ENCODE data around the gene EPHX1. TPM values are rescaled to one million over a fixed set of nuclear protein-coding genes. Genes with fewer than 3 reads are reported as not detected.
"Not testable (repeated sequence)": the region's sequence is repeated elsewhere in the genome, so short reads cannot be mapped to it uniquely, and the experiment has no call there.

The EPHX1 gene
- total RNA-seq, 1 donor: 3.3 TPM

DNA sequence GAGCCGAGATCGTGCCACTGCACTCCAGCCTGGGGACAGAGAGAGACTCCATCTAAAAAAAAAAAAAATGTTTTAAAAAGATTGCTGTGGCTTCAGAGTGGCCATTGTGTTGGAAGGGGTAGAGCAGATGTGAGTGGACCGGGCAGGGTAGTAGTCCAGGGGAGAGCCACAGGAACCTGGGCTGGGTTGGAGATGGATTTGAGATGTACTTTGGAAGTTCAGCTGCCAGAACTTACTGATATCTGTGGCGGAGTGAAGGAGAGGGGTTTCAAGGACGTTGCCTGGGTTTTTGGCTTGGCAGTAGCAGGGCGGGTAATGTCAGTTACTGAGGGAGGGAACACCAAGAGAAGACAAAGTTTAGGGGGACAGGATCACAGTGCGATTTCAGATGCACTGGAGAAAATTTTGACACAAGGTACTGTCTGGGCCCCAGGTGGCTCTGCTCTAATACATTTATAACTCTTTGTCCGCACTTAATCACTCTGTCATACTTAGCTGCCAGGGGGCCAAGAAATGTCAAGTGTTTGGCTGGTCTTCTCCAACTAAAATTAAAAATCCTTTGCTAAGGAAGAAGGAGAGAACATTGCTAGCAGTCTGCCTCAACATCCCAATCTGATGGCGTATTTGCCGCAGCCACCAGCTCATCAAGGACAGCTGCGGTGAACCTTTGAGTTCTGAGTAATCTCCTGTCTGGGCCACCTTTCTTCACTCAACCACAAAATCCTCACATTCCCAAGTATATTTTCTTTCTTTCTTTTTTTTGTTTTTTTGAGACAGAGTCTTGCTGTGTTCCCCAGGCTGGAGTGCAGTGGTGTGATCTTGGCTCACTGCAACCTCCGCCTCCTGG is 9.6 kb downstream of the EPHX1 start:
- Histone ChIP-seq H3K4me1 (ENCODE audit: insufficient read depth, low read length) (peaks cover 7% of the 10 kb centered on the region), H3K9me3 (ENCODE audit: low read depth, low read length) (no peaks in the 10 kb centered on the region), H3K4me3 (ENCODE audit: low read length) (no peak overlapping the region), H3K27me3 (ENCODE audit: insufficient read depth, low read length) (no peaks in the 10 kb centered on the region)

- Histone ChIP-seq H3K4me3 (ENCODE audit: low read length) (no peak overlapping the region), H3K9me3 (ENCODE audit: low read depth, low read length) (no peaks in the 10 kb centered on the region), H3K4me1 (ENCODE audit: insufficient read depth, low read length) (peaks cover 7% of the 10 kb centered on the region), H3K27me3 (ENCODE audit: insufficient read depth, low read length) (no peaks in the 10 kb centered on the region)
These were observed 10.7 kb downstream of the EPHX1 start for GRCh38 chr1:225820522-225821120.

- Histone ChIP-seq H3K27me3 (ENCODE audit: insufficient read depth, low read length) (no peaks in the 10 kb centered on the region), H3K4me1 (ENCODE audit: insufficient read depth, low read length) (peaks cover 2% of the 10 kb centered on the region), H3K9me3 (ENCODE audit: low read depth, low read length) (no peaks in the 10 kb centered on the region), H3K4me3 (ENCODE audit: low read length) (no peak overlapping the region)
These were observed 12.9 kb downstream of the EPHX1 start for GRCh38 chr1:225822655-225823403.

DNA sequence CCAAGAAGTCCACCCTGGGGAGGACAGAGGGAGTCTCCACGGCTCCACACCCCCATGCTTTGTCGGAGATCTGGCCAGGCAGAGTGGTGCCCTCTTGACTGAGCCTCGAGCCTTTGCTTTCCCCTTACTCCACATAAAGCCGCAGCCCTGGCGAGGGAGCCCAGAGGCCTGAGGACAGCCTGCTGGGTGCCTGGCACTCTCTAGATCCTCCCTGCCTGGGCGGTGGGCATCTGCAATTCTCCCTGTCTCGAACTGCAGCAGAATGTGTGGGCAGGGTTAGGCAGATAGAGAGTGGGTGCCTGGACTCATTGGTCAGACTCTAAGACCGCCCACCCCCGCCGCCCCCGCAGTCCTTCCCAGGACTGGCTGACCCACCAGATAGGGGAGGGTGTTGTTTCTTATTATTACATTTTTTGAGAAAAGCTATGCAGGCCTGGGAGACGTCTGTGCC is 13.9 kb downstream of the EPHX1 start:
- no peaks in the 10 kb centered on the region for H3K9me3 ChIP-seq (ENCODE audit: low read depth, low read length)
- H3K4me3 ChIP-seq (ENCODE audit: low read length): no peak overlapping the region
- no peaks in the 10 kb centered on the region for H3K27me3 ChIP-seq (ENCODE audit: insufficient read depth, low read length)
- no peaks in the 10 kb centered on the region for H3K4me1 ChIP-seq (ENCODE audit: insufficient read depth, low read length)

GRCh38 chr1:225824533-225824941 is 14.6 kb downstream of the EPHX1 start:
- H3K4me3 ChIP-seq (ENCODE audit: low read length): no peak overlapping the region
- H3K9me3 ChIP-seq (ENCODE audit: low read depth, low read length): no peaks in the 10 kb centered on the region
- H3K27me3 ChIP-seq (ENCODE audit: insufficient read depth, low read length): no peaks in the 10 kb centered on the region
- no peaks in the 10 kb centered on the region for H3K4me1 ChIP-seq (ENCODE audit: insufficient read depth, low read length)

DNA sequence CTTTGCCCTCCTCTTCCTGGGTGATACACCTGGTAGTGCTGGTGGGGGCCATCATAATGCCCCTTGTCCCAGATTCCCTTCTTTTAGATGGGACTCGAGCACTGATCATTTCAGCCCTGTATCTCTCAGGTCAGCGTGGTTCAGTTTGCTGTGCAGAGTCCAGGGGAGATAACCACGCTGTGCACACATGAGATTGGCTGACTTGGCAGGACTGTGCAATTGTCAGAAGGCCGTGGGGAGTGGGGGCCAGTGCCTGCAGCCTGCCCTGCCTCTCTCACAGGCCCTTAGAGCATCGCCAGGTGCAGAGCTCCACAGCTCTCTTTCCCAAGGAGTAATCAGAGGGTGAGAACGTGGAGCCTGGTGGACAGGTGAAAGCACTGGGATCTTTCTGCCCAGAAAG is 15.2 kb downstream of the EPHX1 start:
- Histone ChIP-seq H3K9me3 (ENCODE audit: low read depth, low read length) (no peaks in the 10 kb centered on the region), H3K4me1 (ENCODE audit: insufficient read depth, low read length) (no peaks in the 10 kb centered on the region), H3K4me3 (ENCODE audit: low read length) (no peak overlapping the region), H3K27me3 (ENCODE audit: insufficient read depth, low read length) (no peaks in the 10 kb centered on the region)

GRCh38 chr1:225825607-225826007 is 15.7 kb downstream of the EPHX1 start:
- Histone ChIP-seq H3K9me3 (ENCODE audit: low read depth, low read length) (no peaks in the 10 kb centered on the region), H3K4me3 (ENCODE audit: low read length) (no peak overlapping the region), H3K27me3 (ENCODE audit: insufficient read depth, low read length) (no peaks in the 10 kb centered on the region), H3K4me1 (ENCODE audit: insufficient read depth, low read length) (no peaks in the 10 kb centered on the region)

DNA sequence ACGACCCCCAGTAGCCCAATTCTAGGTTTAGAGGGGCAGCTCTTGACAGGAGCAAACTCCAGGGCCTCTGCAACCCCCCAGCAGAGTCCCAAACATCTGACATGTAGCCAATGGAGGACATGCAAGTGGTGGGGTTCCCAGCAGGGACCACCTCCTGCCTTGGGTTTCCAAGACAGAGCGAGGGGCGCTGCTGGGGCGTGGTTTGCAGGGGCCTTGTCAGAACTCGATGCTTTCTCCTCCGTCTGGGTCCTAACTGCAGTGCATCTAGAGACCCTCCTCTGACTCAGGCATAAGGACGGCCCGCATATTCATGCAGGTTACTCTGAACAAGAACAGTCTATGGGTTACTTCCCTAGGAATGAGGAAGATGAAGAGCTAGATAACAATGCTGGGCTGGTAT is 17.2 kb downstream of the EPHX1 start:
- H3K4me1 ChIP-seq (ENCODE audit: insufficient read depth, low read length): no peaks in the 10 kb centered on the region

DNA sequence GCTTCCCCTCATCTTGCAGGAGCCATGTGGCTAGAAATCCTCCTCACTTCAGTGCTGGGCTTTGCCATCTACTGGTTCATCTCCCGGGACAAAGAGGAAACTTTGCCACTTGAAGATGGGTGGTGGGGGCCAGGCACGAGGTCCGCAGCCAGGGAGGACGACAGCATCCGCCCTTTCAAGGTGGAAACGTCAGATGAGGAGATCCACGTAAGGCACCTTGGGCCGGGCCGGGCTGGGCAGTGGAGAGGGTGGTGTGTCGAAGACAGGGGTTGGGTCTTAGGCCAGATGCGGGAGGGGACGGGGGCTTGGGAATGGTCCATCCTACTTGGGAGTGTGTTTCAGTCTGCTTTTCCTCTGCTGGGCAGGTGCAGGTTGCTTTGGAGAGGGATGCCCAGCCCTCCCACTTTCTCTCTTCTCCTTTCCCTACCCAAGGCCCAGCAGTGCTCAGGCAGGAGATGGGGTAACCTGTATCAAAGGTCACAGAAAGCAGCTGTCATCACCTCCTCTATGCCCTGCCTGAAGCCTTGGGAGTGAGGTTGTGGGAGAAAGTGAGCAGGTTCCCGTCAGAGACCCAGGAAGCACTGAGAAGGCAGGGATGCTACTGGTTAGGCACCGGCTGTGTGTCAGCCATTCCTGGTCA is 18.9 kb downstream of the EPHX1 start:
- Histone ChIP-seq H3K4me1 (ENCODE audit: insufficient read depth, low read length) (no peaks in the 10 kb centered on the region), H3K4me3 (ENCODE audit: low read length) (no peak overlapping the region), H3K9me3 (ENCODE audit: low read depth, low read length) (no peaks in the 10 kb centered on the region), H3K27me3 (ENCODE audit: insufficient read depth, low read length) (no peaks in the 10 kb centered on the region)

More for the DNA sequence above, 17.2 kb downstream of the EPHX1 start:
- Histone ChIP-seq H3K9me3 (ENCODE audit: low read depth, low read length) (no peaks in the 10 kb centered on the region), H3K4me3 (ENCODE audit: low read length) (no peak overlapping the region), H3K27me3 (ENCODE audit: insufficient read depth, low read length) (no peaks in the 10 kb centered on the region)

DNA sequence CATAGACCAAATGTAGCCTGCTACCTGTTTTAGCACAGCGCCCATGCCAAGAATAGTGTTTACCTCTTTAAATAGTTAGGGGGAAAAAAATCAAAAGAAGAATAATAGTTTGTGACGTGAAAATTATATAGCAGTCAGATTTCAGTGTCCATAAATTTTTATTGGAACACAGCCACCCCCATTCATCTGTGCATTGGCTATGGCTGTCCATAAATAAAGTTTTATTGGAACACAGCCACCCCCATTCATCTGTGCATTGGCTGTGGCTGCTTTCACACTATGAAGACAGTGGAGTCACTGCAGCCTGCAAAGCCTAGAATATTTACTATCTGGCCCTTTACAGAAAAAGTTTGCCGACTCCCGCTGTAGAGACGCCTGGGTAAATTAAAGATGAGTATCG is 20.9 kb downstream of the EPHX1 start:
- H3K4me3 ChIP-seq (ENCODE audit: low read length): no peak overlapping the region
- no peaks in the 10 kb centered on the region for H3K27me3 ChIP-seq (ENCODE audit: insufficient read depth, low read length)
- no peaks in the 10 kb centered on the region for H3K4me1 ChIP-seq (ENCODE audit: insufficient read depth, low read length)
- H3K9me3 ChIP-seq (ENCODE audit: low read depth, low read length): no peaks in the 10 kb centered on the region

- Histone ChIP-seq H3K9me3 (ENCODE audit: low read depth, low read length) (no peaks in the 10 kb centered on the region), H3K27me3 (ENCODE audit: insufficient read depth, low read length) (no peaks in the 10 kb centered on the region), H3K4me3 (ENCODE audit: low read length) (no peak overlapping the region), H3K4me1 (ENCODE audit: insufficient read depth, low read length) (no peaks in the 10 kb centered on the region)
These were observed 24.7 kb downstream of the EPHX1 start for GRCh38 chr1:225834417-225835329.

DNA sequence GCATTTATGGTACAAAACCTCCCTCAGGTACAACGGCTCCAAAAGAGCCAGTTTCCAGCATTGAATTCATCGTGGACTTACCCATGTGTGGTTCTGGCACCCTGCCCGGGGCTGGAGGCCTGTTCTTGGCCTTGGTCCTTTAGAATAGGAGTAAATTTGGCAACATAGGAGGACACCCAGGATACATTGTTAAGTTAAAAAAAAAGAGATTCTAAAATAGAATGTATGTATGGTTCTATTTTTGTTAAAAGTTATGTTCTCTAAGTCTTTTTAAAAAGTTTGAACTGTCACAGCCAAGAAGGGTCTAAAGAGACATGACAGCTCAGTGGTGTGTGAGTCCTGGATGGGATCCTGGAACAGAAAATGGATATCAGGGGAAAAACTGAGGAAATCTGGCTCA is 25.9 kb downstream of the EPHX1 start:
- Histone ChIP-seq H3K4me3 (ENCODE audit: low read length) (no peak overlapping the region), H3K9me3 (ENCODE audit: low read depth, low read length) (no peaks in the 10 kb centered on the region), H3K27me3 (ENCODE audit: insufficient read depth, low read length) (no peaks in the 10 kb centered on the region), H3K4me1 (ENCODE audit: insufficient read depth, low read length) (peaks cover 3% of the 10 kb centered on the region)

GRCh38 chr1:225836296-225836695 is 26.4 kb downstream of the EPHX1 start:
- not testable (repeated sequence) for H3K27me3 ChIP-seq (ENCODE audit: insufficient read depth, low read length); H3K9me3 ChIP-seq (ENCODE audit: low read depth, low read length); H3K4me3 ChIP-seq (ENCODE audit: low read length); H3K4me1 ChIP-seq (ENCODE audit: insufficient read depth, low read length)

- Histone ChIP-seq H3K4me3 (ENCODE audit: low read length) (no peak overlapping the region), H3K9me3 (ENCODE audit: low read depth, low read length) (no peaks in the 10 kb centered on the region), H3K27me3 (ENCODE audit: insufficient read depth, low read length) (no peaks in the 10 kb centered on the region), H3K4me1 (ENCODE audit: insufficient read depth, low read length) (peaks cover 3% of the 10 kb centered on the region)
These were observed 28.9 kb downstream of the EPHX1 start for GRCh38 chr1:225838793-225839192.
